HCT116 (cell line): Measurements from ENCODE around the gene LTB4R. TPM values are rescaled to one million over a fixed set of nuclear protein-coding genes. Genes with fewer than 3 reads are reported as not detected.
A peak's percentile ranks its signal among the peaks of the same experiment; 100 is the strongest.

ENCODE experiments used
- ATAC-seq: fragments of 200-7000 bp; cut with Tn5 transposase; 2 replicates; pipeline ENCODE4 v1.9.1; 2020; ENCODE audit warnings: mild to moderate bottlenecking, moderate library complexity
- Bru-seq: library from RNA; stranded (reverse); fragments of 400-500 nt; gene quantifications from one replicate; lab custom pipeline; 2021; lab: Mats Ljungman, UMichigan
- BruChase-seq, 2 experiments: library from RNA; stranded (reverse); fragments of 400-500 nt; gene quantifications; one replicate each; lab custom pipeline; 2021; lab: Mats Ljungman, UMichigan
- BruUV-seq: library from RNA; stranded (reverse); fragments of 400-500 nt; replicated peaks from 2 replicates; lab custom pipeline; 2021; lab: Mats Ljungman, UMichigan
- CTCF ChIA-PET: fragments of 300-600 bp; sonication (Branson Sonifier 250); formaldehyde crosslinking; loops from one replicate; lab custom pipeline; 2021; ENCODE audit warnings: antibody characterized with exemption; lab: Charles Lee
- POLR2A ChIA-PET: fragments of 300-600, 350-600 bp; sonication (Branson Sonifier 250); formaldehyde crosslinking; loops from one replicate; lab custom pipeline; 2021; ENCODE audit warnings: antibody characterized with exemption; lab: Charles Lee
- RAD21 ChIA-PET, 2 experiments: fragments of 300-600 bp; sonication (Branson Sonifier 250); formaldehyde crosslinking; loops; one replicate each; lab custom pipeline; 2023; ENCODE audit warnings: low total read pairs in 2 of 2; ENCODE audit not compliant: uncharacterized antibody in 2 of 2, unreplicated experiment in 2 of 2, low non-redundant PET in 1 of 2; lab: Charles Lee
- DNase-seq: peaks from one replicate; pipeline ENCODE4 v3.0.0-alpha.2; 2010; ENCODE audit warnings: low read depth, low spot score
- H2AFZ ChIP-seq: fragments of 200-600 bp; shearing (Covaris generic), sonication (generic); 2 replicates; pipeline ENCODE4 v1.6.1; 2017; ENCODE audit warnings: low read depth, mixed run types, mixed read lengths, antibody characterized with exemption, low read length; ENCODE audit not compliant: poor library complexity, severe bottlenecking
- H3K27ac ChIP-seq: 2 replicates; pipeline ENCODE4 v1.5.1; 2012; ENCODE audit warnings: low read depth, low read length
- H3K27me3 ChIP-seq: fragments of 200-600 bp; sonication (generic); 2 replicates; pipeline ENCODE4 v1.6.1; 2016; ENCODE audit warnings: mixed run types, low read length, mixed read lengths; ENCODE audit not compliant: insufficient read depth
- H3K36me3 ChIP-seq, 2 experiments: fragments of 200-500 bp in 1 of 2; fragments of 200-600 bp in 1 of 2; sonication (Bioruptor generic) in 1 of 2; sonication (generic) in 1 of 2; 2 replicates each; pipeline versions ENCODE4 v1.5.1 to v1.6.1; 2014 to 2016; ENCODE audit warnings: low read length in 2 of 2, inconsistent platforms in 1 of 2, mixed read lengths in 1 of 2, mixed run types in 1 of 2; ENCODE audit not compliant: insufficient read depth in 2 of 2, control insufficient read depth in 1 of 2
- H3K4me1 ChIP-seq, 2 experiments: fragments of 200-600 bp in 1 of 2; sonication (generic) in 1 of 2; 2 replicates each; pipeline versions ENCODE4 v1.5.1 to v1.6.1; 2012 to 2017; ENCODE audit warnings: low read length in 2 of 2, inconsistent platforms in 1 of 2, mild to moderate bottlenecking in 1 of 2, mixed read lengths in 1 of 2, mixed run types in 1 of 2, moderate library complexity in 1 of 2; ENCODE audit not compliant: insufficient read depth in 2 of 2, control insufficient read depth in 1 of 2
- H3K4me2 ChIP-seq: fragments of 200-600 bp; sonication (generic); 2 replicates; pipeline ENCODE4 v1.6.1; 2017; ENCODE audit warnings: mixed run types, low read length, mixed read lengths
- H3K4me3 ChIP-seq, 2 experiments: fragments of 200-600 bp in 1 of 2; sonication (generic) in 1 of 2; replicated peaks in 1 of 2; 2 replicates each; pipeline ENCODE4 v1.5.1; 2011 to 2016; ENCODE audit warnings: low read length in 2 of 2, control low read depth in 1 of 2, low read depth in 1 of 2, mild to moderate bottlenecking in 1 of 2, mixed read lengths in 1 of 2, mixed run types in 1 of 2
- H3K79me2 ChIP-seq: fragments of 200-600 bp; sonication (generic); 2 replicates; pipeline ENCODE4 v1.6.1; 2017; ENCODE audit warnings: mild to moderate bottlenecking, mixed run types, low read length, moderate library complexity, mixed read lengths; ENCODE audit not compliant: insufficient read depth
- H3K9ac ChIP-seq: fragments of 200-600 bp; sonication (generic); 2 replicates; pipeline ENCODE4 v1.6.1; 2016; ENCODE audit warnings: low read length, mixed read lengths
- H3K9me2 ChIP-seq: fragments of 200-600 bp; sonication (generic), shearing (Covaris generic); 2 replicates; pipeline ENCODE4 v1.6.1; 2017; ENCODE audit warnings: mixed run types, mild to moderate bottlenecking, moderate library complexity; ENCODE audit not compliant: insufficient read depth
- H3K9me3 ChIP-seq, 2 experiments: fragments of 200-500 bp in 1 of 2; fragments of 200-600 bp in 1 of 2; sonication (Bioruptor generic) in 1 of 2; sonication (generic) in 1 of 2; 2 replicates each; pipeline ENCODE4 v1.6.1; 2014 to 2017; ENCODE audit warnings: low read length in 2 of 2, mixed read lengths in 2 of 2, inconsistent platforms in 1 of 2, low read depth in 1 of 2, mild to moderate bottlenecking in 1 of 2, mixed run types in 1 of 2, moderate library complexity in 1 of 2; ENCODE audit not compliant: control insufficient read depth in 1 of 2, insufficient read depth in 1 of 2
- H4K20me1 ChIP-seq: fragments of 200-600 bp; sonication (generic), shearing (Covaris generic); 2 replicates; pipeline ENCODE4 v1.6.1; 2017; ENCODE audit warnings: mixed run types, mild to moderate bottlenecking, moderate library complexity; ENCODE audit not compliant: insufficient read depth
- CEBPB ChIP-seq: IDR thresholded peaks from 2 replicates; pipeline ENCODE4 v1.6.1; 2012; ENCODE audit warnings: low read depth
- CTCF ChIP-seq, 3 experiments: fragments of 200-600 bp in 1 of 3; sonication (generic) in 1 of 3; IDR thresholded peaks in 2 of 3; conservative IDR thresholded peaks in 1 of 3; 2 replicates each; pipeline ENCODE4 v1.5.1; 2012 to 2017; ENCODE audit warnings: low read depth in 2 of 3, low read length in 2 of 3, antibody characterized with exemption in 1 of 3, borderline replicate concordance in 1 of 3, control low read depth in 1 of 3, mild to moderate bottlenecking in 1 of 3, mixed read lengths in 1 of 3, mixed run types in 1 of 3, moderate library complexity in 1 of 3; ENCODE audit not compliant: insufficient read depth in 1 of 3
- EGR1 ChIP-seq: IDR thresholded peaks from 2 replicates; pipeline ENCODE4 v1.6.1; 2012; ENCODE audit warnings: low read depth
- ELF1 ChIP-seq: IDR thresholded peaks from 2 replicates; pipeline ENCODE4 v1.6.1; 2012; ENCODE audit warnings: low read depth, borderline replicate concordance
- EZH2 ChIP-seq: fragments of 200-600 bp; sonication (generic); IDR thresholded peaks from 2 replicates; pipeline ENCODE4 v1.6.1; 2017; ENCODE audit warnings: antibody characterized with exemption, mixed run types
- EZH2phosphoT487 ChIP-seq: fragments of 200-600 bp; IDR thresholded peaks from 2 replicates; pipeline ENCODE4 v1.6.1; 2018; ENCODE audit warnings: antibody characterized with exemption, borderline replicate concordance
- RAD21 ChIP-seq: IDR thresholded peaks from 2 replicates; pipeline ENCODE4 v1.6.1; 2012; ENCODE audit warnings: low read depth, mild to moderate bottlenecking
- SP1 ChIP-seq: IDR thresholded peaks from 2 replicates; pipeline ENCODE4 v1.6.1; 2012; ENCODE audit warnings: low read depth
- ZFX ChIP-seq: fragments of 450-650 bp; IDR thresholded peaks from 2 replicates; pipeline ENCODE4 v1.6.1; 2017
- ZNF274 ChIP-seq: fragments of 200-500 bp; sonication (Bioruptor generic); IDR thresholded peaks from 2 replicates; pipeline ENCODE4 v1.6.1; 2014; ENCODE audit warnings: mild to moderate bottlenecking, low read depth, low read length, inconsistent platforms
- intact Hi-C: fragments of 100-400 bp; cut with micrococcal nuclease; formaldehyde crosslinking; loops from 2 replicates; pipeline ENCODE4 v1.10.0; 2022
- long read RNA-seq: library from polyadenylated mRNA; unstranded; transcript quantifications from one replicate; pipeline ENCODE4 v2.0.0, GENCODE V29; 2021; ENCODE audit not compliant: unreplicated experiment
- polyA plus RNA-seq: library from polyadenylated mRNA; unstranded; fragments of >200 nt; gene quantifications from 2 replicates; pipeline ENCODE4 v1.2.1, GENCODE V29; 2012; ENCODE audit warnings: missing spikeins
- total RNA-seq: library from RNA; stranded (reverse); gene quantifications from one replicate; pipeline ENCODE4 v1.2.1, GENCODE V29; 2021; ENCODE audit not compliant: unreplicated experiment

Gene LTB4R, protein sequence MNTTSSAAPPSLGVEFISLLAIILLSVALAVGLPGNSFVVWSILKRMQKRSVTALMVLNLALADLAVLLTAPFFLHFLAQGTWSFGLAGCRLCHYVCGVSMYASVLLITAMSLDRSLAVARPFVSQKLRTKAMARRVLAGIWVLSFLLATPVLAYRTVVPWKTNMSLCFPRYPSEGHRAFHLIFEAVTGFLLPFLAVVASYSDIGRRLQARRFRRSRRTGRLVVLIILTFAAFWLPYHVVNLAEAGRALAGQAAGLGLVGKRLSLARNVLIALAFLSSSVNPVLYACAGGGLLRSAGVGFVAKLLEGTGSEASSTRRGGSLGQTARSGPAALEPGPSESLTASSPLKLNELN
- total RNA-seq (14.8 TPM), Bru-seq, nascent RNA (percentile 81 among the genes with signal in this experiment), BruChase-seq, experiment 1, labeled RNA remaining after a 6-hour chase (percentile 93 among the genes with signal in this experiment), BruChase-seq, experiment 2, labeled RNA remaining after a 2-hour chase (percentile 92 among the genes with signal in this experiment)
- polyA plus RNA-seq = 10.4 and 12.6 TPM in 2 replicates
- long read RNA-seq, full-length matches to known transcripts = 3 of 30 reads
- long read RNA-seq, partial matches to known transcripts = 0 of 30 reads
- long read RNA-seq, other reads (novel, unspliced or antisense) = 27 of 30 reads

- Histone ChIP-seq H3K4me2 (no peak within 1 kb of the TSS), H2AFZ (no peak within 1 kb of the TSS), H3K4me3 (no peak within 1 kb of the TSS), H3K9me3 (no peaks in the 10 kb centered on the region), H3K27me3 (no peaks in the 10 kb centered on the region), H3K9ac (no peak within 1 kb of the TSS), H3K9me2 (no peaks in the 10 kb centered on the region), H3K27ac (no peak within 1 kb of the TSS), H3K36me3 (peaks cover 5 to 10% of the 10 kb centered on the region in 2 experiments; a peak in 3 of 4 replicates), H4K20me1 (no peaks in the 10 kb centered on the region), H3K4me1 (peaks cover 7 to 18% of the 10 kb centered on the region in 2 experiments), H3K79me2 (no peaks in the 10 kb centered on the region)
- DNase-seq (no peak), ATAC-seq (no peak)
- TF ChIP-seq EGR1 (no peak), CEBPB (no peak)
- RAD21 ChIA-PET = no interaction called here
- CTCF ChIA-PET = no interaction called here
- POLR2A ChIA-PET = no interaction called here
- no TSS peak for BruUV-seq
- intact Hi-C loops = no loop called here
Measured at GRCh38 chr14:24310646-24311604, at the start of gene LTB4R. Gene LTB4R, plus strand, starts transcription at chr14:24311502. Its CDS starts 4,150 bp downstream, at chr14:24315652.

DNA sequence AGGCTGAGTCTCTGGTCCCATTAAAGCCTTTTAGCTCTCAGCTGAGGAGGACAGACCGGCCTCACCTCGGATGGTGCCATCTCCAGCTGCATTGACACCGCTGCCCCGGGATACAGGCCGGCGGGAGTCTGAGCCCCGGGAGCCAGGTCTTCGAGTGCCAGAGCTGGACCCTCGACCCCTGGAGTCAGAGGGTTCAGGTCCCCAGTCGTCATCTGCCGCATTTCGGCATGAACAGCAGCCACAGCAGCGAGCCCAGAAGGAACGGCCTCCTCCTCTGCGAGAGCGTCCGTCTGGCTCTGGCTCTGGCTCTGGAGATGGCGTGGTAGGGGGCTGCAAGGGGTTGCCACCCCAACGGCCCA lies 49.4 kb upstream of the LTB4R start:
- H3K9me3 ChIP-seq = no peaks in the 10 kb centered on the region
- POLR2A ChIA-PET = interaction anchor here (2.2 kb wide), 1 partner anchor 9 kb away, joined by 8 read pairs; the partner anchor contains the start of gene RABGGTA
- no peaks in the 10 kb centered on the region for H3K36me3 ChIP-seq
- intact Hi-C loops = no loop called here
- H2AFZ ChIP-seq = no peak overlapping the region
- no peak overlapping the region for H3K4me2 ChIP-seq
- CTCF ChIA-PET = no interaction called here
- H3K4me1 ChIP-seq = peaks cover 10 to 14% of the 10 kb centered on the region in 2 experiments
- H3K27me3 ChIP-seq = no peaks in the 10 kb centered on the region
- no peak overlapping the region for H3K9ac ChIP-seq
- RAD21 ChIA-PET = no interaction called here
- BruUV-seq = no TSS peak
- no peaks in the 10 kb centered on the region for H3K79me2 ChIP-seq
- H3K27ac ChIP-seq = no peak overlapping the region
- H3K9me2 ChIP-seq = no peaks in the 10 kb centered on the region
- no peak for ATAC-seq
- DNase-seq = no peak
- H3K4me3 ChIP-seq = no peak overlapping the region
- no peaks in the 10 kb centered on the region for H4K20me1 ChIP-seq
- no peak for TF ChIP-seq ZNF274
- TF ChIP-seq ELF1 = no peak
- no peak for TF ChIP-seq SP1
- no peak for TF ChIP-seq ZFX
- no peak for TF ChIP-seq EZH2phosphoT487
- TF ChIP-seq CEBPB = no peak
- TF ChIP-seq RAD21 = no peak
- no peak for TF ChIP-seq EZH2
- TF ChIP-seq CTCF (IDR thresholded peaks at IDR 0.05 in 2 of 3, conservative IDR thresholded peaks at IDR 0.05 in 1 of 3; ENCODE audit: borderline replicate concordance in 1 of 3, insufficient read depth in 1 of 3, low read depth in 2 of 3, low read length in 2 of 3) = no peak
